GM18858 (cell line): ENCODE data around the gene AGXT.

ENCODE experiments used
- ATAC-seq: cut with Tn5 transposase; IDR thresholded peaks from one replicate; pipeline ENCODE4 v1.9.1; 2021; ENCODE audit not compliant: unreplicated experiment

The AGXT gene

DNA sequence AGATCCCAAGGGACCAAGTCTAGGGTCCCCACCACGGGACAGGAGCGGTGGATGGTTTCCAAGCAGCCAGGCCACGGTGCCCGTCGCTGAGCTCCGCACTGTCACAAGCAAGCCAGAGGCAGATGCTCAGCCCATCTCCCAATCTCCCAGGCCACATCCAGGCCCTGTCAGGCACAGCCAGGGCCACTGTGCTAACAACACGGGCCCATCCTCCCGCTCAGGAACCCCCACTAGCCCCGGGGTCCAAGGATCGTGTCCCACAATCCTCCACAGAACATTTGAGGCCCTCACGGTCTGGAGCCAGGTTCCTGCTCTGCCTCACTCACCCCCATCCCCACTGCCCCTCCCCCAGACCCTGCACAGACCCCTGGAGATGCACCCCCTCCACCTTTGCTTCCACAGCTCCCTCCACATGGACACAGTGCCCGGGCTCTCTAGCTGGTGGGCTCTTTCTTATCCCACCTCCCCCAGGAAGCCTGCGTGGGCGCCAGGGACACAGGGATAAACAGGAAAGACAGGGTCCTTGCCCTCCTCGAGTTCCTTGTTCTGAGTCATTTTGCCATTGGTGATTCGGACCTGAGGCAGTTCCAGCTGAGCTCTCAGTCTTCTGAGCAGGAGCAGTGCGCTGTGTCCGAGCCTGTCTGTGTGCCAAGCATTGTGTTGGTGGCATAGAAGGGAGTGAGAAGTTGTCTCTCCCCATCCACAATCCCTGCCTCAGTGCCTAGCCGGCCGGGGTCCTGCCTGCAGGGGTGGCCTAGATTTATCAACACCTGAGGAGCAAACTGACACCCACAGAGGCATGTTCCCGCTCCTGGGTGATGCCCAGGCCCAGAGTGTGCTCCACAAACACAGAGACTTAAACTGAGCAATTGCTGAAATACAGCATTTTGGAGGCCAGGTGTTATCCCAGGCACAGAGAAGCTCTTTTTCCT is 44.5 kb downstream of the AGXT start:
- ATAC-seq, result no peak

DNA sequence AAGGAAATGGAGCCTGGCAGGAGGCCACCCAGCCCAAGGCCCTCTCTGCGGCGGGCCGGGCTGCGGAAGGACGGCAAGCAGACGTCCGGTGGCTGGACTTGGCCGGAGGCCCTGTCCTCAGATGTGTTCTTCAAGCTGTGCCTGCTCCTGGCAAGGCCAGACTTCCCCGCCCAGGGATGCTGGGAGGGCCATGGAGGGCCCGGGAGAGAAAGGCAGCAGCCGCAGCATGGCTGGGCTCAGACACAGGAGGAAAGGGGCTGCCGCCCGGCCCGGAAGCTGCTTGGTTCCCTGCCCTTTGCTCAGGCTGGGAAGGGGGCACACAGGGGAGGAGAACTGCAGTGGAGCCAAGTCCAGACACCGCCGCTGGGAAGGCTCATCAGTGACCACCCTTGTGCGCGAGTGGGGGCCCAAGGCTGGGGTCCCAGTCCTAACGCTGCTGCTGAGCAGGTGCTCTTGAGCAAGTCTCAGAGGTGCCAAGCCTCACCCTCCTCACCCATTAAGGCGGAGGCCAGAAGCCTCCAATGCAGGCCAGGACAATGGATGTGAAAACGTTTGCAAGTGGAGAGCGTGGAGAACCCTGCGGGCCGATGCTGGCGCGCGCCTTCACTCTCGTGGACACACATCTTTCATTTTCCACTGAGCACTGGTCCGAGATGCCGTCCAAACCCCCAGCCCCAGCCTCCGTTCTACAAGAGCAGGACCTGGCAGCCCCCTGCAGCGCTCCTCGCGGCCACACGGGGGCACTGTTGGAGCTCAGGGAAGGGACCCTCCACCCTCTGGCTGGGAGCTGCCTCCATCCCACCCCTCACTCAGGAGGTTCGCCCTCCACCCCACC is 45.4 kb downstream of the AGXT start:
- no peak for ATAC-seq

DNA sequence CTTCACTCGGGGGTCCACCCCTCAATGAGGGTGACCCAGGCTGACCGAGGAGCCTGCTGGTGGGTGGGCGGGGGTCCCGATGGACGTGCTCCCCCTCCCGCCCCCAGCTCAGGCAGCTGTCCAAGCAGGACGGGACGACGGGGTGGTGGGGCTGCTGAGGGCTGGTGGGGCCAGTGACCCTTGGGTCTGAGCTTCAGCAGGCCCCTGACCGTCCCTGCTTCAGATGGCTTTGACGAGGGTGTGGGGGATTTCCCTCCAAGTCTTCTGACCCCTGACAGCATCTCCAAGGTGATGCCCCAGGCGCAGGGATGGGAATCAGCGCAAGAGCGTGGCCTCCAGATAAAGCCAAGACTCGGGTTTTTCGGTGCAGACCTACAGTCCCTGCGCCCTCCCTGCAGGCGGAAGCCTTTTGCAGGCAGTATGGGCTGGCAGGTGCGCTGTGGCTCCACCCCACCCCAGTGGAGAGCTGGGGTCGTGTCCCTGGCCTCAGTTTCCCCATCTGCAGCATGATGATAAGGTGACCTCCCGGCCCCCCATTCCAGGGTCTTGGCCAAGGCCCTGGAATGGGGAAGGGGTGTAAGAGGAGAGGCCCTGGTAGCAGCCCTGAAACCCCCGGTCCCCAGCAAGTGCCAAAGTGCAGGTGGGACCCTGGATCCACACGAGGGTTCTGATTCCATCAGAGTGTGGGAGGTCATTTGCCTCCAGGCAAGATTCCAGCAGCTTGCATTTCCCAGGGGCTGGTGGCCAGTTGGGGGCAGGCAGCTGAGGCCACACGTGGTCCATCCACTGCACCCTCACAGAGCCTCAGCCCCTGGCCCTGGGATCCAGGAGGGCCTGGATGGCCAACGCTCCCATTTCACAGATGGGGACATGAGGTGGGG is 46.3 kb downstream of the AGXT start:
- ATAC-seq, result no peak

DNA sequence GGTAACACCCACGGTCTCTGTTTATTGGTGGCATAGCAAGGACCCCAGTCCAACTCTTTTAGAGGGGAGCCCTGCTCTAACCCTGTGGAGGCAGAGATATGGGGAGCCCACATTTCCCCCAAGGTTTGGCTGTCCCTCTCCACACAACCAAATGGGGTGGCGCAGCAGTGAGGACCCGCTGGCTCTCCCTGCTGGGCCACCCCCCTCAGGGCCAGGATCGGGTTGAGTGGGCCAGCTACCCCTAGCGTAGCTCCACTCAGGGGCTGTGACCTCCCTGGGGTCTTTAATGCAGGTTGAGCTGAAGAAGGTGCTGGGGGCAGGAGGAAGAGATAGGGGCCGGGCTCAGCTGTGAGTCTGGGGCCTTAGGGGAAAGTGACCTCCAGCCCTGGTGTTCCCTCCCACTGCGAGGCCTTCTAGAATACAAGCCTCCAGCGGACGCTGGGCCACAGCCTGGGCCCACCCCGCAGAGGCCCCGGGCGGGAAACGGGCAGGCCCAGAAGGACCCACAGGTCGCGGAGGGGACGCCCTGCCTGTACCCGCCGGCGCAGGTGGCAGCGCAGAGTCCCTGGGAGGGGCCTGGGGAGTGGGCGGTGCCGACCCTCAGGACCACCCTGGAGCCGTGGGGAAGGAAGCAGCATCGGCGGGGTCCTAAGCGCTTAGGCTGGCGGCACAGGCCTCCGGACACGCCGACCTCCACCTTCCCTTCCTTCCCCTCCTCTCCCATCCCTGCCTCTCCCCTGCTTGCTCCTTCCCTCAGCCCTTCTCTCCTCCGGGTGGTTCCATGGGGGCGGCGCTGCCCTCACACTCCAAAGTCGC is 47.1 kb downstream of the AGXT start:
- ATAC-seq, result no peak

- ATAC-seq, result no peak
Measured at GRCh38 chr2:240916571-240917008, 48.0 kb downstream of the AGXT start.

DNA sequence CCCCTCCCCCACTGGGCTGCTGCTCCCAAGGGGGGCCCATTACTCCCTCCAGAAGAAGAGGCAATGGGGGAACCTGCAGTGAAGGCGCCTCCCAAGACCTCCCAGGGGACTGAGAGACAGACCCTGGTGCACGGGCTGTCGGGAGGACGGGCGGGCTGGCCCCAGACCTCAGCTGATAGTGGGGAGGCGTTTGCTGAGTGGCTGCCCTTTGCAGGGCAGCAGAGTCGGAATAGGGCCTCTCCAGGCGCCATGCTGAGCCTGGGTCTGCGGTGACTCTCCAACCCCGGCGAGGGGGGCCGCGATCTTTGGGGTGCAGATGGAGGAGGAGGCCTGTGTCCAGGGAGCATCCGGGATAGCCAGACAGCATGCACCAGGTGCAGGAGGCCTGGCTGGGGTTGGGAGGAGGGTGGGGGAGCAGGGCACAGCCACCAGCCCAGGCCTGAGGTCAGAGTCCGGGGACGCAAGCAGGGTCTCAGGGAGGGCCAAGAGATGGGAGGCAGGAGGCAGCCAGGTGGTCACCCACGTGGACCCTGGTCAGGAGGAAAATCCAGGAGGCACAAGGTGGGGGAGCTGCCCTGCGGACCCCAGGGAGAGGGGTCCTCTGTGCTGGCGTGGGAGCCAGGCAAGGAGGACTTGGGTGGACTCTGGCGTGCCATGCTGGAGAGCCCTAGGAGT is 48.5 kb downstream of the AGXT start:
- ATAC-seq, result no peak

DNA sequence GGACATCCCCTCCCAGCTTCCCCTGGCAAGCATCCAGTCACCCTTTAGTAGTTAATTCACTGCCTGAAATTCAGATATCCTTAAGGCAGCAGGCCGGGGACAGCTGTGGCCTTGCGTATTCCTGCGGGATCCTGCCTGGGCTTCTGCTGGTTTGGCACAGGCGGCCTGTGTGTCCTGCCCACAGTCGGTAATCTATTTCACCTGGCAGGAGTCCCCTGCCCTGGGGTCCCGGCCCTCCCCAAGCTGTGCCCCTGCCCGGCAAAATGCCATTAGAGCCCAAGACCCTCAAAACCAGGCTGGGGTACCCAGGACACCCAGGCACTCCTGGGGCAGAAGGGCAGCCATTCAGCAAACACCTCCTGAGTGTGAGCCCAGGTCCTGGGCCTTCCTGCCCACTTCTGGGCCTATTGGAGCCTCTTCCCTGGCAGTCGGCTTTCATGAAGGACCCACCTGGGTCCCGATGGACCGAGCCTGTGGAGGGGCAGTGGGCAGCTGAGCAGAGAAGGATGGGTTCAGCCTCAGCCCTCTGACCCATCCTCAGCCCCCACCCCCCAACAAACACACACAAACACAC is 49.1 kb downstream of the AGXT start:
- no peak for ATAC-seq

DNA sequence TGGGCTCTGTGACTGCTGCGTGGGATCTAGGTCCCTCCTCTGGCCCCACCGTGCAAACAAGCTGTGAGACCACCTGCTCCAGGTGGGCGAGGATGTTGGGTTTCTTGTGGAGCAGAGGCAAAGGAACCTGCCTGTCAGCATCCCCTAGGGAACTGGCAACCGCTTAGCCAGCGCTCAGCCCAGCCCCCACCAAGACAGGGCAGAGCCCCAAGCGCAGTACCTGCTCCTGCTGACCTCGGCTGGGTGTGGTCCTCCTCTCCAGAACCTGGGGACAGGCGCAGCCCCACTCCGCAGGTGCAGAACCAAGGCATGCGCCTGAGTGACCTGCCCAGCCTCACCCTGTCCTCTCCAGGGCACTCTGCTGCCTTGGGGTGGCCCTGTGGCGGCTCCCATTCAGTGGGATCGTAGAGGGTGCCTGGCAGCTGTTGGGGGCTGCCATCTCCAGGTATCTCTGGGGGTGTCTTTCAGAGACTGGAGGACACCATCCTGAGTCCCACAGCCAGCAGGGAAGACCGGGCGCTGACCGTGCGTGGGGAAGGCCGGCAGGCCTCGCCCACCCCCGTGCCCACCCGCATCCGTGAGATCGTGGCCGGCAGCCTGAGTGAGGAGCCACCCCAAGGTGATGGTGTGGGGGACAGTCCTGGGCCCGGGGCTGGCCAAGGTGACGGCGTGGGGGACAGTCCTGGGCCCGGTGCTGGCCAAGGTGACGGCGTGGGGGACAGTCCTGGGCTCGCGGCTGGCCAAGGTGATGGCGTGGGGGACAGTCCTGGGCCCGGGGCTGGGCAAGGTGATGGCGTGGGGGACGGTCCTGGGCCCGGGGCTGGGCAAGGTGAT is 49.9 kb downstream of the AGXT start:
- ATAC-seq, result no peak

DNA sequence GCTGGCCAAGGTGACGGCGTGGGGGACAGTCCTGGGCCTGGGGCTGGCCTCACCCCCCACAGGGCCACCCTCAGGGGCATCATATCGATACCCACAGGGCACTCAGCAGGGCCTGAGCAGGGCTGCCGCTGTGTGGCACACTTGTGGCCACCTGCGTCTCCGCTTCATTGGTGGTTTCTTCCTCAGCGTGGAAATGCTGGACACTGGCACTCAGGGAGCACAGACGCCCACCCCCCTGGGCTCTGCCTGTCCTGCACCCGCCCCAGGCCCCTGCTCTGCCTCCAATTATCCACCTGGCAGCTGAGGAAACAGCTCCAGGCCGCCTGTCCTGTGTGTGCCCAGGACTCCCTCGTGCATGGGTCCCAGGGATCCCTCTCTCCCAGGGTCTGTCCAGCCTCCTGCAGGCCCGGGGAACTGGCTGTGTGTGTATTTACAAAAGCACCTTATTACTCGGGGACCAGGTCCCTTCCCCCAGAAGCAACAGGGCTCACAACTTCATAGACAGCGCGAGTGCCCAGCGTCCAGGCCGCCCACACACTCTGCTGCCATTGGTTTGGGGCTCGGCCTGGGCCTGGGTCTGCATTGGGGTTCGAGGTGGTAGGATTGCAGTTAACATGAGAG is 50.6 kb downstream of the AGXT start:
- ATAC-seq, result no peak

DNA sequence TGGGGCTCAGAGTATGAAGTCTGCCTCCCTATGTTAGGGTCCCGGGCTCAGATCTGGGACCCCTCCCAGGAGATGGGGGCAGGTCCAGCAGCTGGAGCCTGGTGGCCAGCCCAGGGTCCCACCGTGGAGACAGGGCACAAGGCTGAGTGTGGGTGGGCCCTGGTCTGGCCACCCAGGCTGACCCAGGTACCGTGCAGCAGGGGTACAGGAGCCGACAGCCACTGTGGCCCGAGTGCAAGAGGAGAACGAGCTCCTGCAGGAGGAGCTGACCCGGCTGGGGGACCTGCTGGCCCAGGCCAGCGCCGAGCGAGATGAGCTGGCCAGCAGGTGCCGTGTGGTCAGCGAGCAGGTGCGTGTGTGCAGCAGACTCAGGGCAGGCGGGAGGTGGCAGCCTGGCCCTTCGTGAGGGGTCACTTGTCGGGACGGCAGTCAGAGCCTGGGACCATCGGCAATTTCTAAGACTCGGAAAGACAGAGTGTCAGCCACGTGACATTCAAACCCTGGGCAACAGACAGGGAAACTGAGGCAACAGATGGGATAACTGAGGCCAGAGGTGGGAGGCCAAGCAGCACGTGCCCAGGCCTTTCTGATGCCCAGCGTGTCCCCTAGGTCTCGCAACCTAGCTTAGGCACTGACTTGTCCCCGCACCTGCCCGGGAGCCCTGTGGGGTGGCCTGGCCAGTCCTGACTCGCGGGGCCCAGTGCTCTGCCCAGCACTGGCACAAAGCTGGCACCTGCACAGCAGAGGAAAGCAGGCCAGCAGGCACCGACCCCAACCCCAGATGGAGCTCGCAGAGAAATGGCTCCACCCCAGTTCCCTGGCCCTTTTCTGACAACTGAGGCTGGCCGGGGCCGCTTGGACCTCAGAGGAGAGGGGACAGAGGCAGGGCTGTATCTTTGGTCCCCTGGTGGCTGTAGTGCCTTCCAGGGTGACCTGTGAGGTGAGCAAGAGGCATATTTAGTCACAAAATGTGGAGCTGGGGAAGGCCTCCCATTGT is 51.5 kb downstream of the AGXT start:
- no peak for ATAC-seq

DNA sequence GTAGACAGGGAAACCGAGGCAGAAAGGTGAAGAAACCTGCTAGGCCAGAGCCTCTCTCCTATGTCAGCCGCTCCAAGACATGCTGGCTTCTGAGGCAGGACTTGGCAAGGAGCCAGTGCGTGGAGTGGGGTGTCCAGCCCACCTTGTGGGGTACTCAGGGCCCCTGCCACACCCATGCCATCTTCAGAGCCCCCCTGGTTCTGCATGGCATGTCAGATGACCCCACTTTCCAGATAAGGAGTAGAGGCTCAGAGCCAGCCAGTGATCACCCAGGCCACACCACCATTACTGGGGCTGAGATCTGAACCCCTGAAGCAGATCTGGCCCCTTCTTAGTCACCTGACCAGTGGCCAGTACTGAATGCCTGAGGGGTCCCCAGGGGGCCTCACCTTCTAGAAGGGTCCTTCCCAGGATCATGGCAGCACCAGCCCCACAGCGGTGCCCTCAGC is 52.2 kb downstream of the AGXT start:
- no peak for ATAC-seq

DNA sequence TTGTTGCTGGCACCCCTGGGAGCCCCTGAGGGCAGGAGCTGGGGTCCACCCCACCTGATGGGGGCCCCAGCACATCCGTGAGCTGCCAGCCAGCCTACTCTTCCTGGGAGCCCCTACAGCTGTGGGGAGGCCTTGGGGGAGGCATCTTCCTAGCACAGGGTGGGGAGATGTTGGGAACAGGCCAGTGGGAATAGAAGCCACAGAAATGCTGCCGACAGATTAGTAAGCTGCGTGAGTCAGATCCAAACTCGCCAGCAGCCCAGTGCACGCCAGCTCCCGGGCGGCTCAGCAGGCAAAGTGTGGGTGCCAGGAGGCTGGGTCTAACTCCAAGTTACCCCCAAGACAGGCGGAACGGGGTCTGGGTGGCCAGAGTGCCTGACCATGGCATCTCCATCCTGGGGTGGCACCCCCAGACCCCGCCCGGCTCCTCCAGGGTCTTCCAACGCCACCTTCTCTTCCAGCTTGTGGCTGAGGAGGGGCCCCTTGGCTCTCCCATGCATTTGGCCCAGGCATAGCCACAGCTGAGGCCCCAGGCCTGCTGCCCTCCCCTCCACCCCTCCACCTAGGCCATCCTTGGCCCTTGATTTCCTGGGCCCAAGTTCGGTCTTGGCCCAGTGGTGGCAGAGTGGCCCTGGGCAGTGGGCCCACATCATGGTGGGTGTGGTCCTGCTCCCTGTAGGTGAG is 52.8 kb downstream of the AGXT start:
- no peak for ATAC-seq

DNA sequence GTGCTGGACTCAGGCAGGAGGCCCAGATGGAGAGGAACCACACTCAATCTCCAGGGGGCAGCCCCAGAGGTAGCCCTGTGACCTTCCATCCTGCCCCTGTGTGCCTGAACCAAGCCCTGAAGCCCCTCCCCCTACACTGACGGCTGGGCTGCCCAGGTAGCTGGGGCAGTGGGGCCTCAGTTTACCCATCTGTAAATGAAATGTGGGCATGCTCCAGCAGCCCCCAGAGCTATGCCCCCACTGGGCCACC is 53.3 kb downstream of the AGXT start:
- ATAC-seq, result no peak

DNA sequence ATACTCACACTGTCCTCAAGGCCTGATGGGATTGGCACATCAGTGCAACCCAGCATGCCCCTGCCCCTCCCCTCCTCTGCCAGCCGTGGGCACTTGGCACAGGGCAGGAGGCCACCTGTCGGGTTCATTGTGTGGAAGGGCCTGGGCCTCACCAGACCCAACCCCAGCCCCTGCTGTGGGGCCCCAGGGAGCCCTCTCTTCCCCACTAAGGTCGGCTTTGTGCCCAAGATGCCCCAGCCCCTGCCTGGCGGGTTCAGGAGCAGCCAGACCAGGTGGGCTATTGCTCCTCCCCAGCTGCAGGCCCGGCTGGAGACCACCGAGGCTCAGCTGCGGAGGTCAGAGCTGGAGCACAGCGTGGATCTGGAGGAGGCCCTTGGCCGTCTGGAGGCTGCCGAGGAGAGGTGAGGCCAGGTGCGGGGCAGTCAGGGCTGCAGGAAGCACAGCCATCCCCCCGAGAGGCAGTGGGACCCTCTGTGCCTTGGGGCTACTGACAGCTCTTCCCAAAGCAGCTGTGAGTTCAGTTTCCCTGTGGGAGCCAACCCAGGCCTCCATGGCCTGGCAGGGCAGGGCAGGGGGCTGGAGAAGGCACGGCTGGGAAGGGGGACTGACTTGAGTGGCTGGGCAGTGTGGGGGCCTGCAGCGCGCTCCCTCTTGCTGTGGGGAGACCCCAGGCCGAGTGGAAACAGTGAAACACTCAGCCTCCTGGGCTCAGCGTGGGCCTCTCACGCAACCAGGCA is 53.8 kb downstream of the AGXT start:
- no peak for ATAC-seq

GRCh38 chr2:240922982-240923537 is 54.4 kb downstream of the AGXT start:
- ATAC-seq, result no peak
